ENCODE data around the gene NIF3L1.
A peak's percentile ranks its signal among the peaks of the same experiment; 100 is the strongest.
"Not testable (repeated sequence)": the region's sequence is repeated elsewhere in the genome, so short reads cannot be mapped to it uniquely, and the experiment has no call there.

Gene NIF3L1

GRCh38 chr2:200877443-200877842 lies 11.7 kb upstream of the NIF3L1 start:
- DNase-seq: no peak

GRCh38 chr2:200878289-200878880 lies 10.8 kb upstream of the NIF3L1 start:
- no peak for DNase-seq

GRCh38 chr2:200881715-200882249 lies 7.4 kb upstream of the NIF3L1 start:
- DNase-seq: not testable (repeated sequence)

- DNase-seq: no peak
Measured at GRCh38 chr2:200899482-200899881, 10.3 kb downstream of the NIF3L1 start.

GRCh38 chr2:200901459-200902072 lies 12.4 kb downstream of the NIF3L1 start:
- DNase-seq: peak; percentile 65

GRCh38 chr2:200905618-200906296 lies 16.6 kb downstream of the NIF3L1 start:
- DNase-seq: no peak

- DNase-seq: no peak
Measured at GRCh38 chr2:200909958-200910357, 20.8 kb downstream of the NIF3L1 start.

- no peak for DNase-seq
Measured at GRCh38 chr2:200913654-200914053, 24.5 kb downstream of the NIF3L1 start.

GRCh38 chr2:200922439-200922838 lies 33.3 kb downstream of the NIF3L1 start:
- no peak for DNase-seq

GRCh38 chr2:200929334-200930249 lies 40.4 kb downstream of the NIF3L1 start:
- no peak for DNase-seq

GRCh38 chr2:200930947-200931626 lies 41.9 kb downstream of the NIF3L1 start:
- DNase-seq: no peak

- DNase-seq: no peak
Measured at GRCh38 chr2:200939832-200940231, 50.7 kb downstream of the NIF3L1 start.

GRCh38 chr2:200943527-200944105 lies 54.4 kb downstream of the NIF3L1 start:
- DNase-seq: no peak

- DNase-seq: no peak
Measured at GRCh38 chr2:200944467-200945394, 55.6 kb downstream of the NIF3L1 start.

GRCh38 chr2:200945395-200945729 lies 56.2 kb downstream of the NIF3L1 start:
- DNase-seq: no peak

GRCh38 chr2:200950378-200950777 lies 61.2 kb downstream of the NIF3L1 start:
- no peak for DNase-seq

All from T1000 (cell line).